SHP77 (cell line): Measurements from ENCODE around the gene BRI3BP.

Experiments
- DNase-seq, 2 experiments: peaks; one replicate each; lab custom pipeline; 2025; lab: John Stamatoyannopoulos, UW

BRI3BP gene, protein sequence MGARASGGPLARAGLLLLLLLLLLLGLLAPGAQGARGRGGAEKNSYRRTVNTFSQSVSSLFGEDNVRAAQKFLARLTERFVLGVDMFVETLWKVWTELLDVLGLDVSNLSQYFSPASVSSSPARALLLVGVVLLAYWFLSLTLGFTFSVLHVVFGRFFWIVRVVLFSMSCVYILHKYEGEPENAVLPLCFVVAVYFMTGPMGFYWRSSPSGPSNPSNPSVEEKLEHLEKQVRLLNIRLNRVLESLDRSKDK

DNA sequence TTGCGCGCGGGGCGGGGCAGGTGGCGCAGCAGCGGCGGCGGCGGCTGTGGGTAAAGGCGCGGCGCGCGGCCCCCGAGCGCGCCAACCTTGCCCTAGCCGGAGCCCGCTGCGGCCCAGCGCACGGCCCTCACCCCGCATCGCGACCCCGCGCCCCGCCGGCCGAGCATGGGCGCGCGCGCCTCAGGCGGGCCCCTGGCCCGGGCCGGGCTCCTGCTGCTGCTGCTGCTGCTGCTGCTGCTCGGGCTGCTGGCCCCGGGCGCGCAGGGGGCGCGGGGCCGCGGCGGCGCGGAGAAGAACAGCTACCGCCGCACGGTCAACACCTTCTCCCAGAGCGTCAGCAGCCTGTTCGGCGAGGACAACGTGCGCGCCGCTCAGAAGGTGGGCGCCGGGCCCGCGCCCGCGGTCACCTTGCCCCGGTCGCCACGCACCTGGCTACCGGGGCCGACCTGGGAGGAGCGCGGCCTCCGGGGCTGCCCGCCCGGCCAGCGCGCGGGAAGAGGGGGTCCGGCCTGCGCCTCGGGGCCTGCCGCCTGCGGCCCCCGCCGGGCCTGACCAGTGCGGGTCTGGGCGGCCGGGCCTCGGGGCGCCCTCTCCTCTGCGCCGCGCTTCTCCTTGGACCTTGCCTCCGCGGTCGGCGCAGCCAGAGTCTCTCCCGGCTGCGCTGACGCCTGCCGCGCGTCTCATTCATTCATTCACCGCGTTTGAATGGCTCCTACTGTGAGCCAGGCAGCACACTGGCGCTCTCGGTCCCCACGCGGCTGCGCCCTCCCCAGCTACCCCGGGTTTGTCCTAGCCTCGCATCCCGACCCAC, at the start of gene BRI3BP:
Gene BRI3BP (plus strand): TSS at position 20 of the 811 bp plus-strand sequence. CDS start 146 bp downstream, at position 166.
- peak; percentile 37 to 74 for DNase-seq

DNA sequence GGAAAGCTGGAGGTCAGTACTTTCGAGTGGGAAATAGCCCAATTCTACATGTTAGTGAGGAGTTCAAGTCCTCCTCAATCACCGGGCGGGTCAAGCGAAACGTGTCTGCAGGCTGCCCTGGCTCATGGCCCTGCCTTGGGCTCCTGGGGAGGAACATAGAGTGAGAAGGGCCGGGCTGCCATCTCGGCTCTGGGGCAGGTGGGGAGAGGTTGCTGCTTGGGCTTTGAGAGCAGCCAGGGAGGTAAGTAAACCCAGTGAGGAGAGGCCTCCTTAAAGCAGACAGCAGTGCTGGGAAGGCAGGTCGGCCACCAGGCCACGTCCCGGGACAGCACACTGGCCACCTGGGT, 47.0 kb upstream of the BRI3BP start:
- DNase-seq: no peak

DNA sequence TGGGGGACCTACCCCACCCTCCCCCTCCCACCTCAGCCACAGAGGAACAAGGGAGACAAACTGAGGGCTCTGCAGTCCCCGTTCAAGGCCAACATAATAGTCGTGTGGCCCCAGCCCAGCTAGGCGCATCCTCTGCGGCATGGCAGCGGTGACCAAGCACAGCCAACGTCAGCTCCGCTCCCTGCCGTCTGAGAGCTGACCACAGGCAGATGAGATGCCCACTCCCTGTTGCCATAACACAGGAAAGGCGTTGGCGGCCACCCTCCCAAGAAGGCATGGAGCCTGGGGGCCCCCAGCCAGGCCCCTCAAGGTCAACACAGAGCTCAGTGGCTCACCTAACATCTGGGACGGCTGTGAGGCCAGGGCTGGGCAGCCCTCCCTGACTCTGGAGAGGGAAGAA, 46.4 kb upstream of the BRI3BP start:
- DNase-seq: no peak

DNA sequence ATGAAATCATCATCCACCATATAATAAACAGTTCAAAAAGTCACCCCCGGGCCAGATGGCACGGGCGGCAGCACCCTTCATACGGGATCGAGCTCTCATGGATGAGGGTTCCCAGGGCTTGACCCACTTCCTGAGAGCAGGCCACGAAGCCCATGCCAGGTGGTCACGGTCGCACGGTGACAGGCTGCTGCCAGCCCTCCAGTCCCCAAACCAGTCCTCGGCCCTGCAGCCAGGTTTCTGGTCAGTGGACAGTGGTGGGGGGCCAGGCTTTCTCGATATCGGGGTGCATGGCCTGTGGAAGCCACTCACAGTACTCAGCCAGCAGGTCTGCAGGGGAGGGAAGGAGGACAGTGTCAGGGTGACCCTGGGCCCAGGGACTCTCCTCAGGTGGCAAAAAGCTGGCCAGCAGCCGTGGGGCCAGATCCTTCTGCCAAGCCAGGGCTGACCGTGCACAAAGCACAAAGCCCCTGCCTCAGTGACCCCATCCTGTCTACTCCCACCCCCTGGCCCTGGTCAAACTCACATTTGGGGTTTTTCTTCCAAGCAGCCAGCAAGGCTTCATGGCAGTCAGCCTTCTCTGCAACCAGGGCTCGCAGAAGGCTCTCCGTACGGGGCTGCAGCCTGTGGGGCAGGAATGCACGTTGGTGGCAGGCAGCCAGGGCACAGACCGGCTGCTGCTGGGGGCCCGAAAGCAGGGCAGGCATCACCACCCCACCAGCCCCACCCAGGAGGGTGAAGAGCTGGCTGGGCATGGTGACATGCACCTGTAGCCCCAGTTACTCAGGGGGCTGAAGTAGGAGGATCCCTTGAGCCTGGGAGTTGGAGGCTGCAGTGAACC, 45.7 kb upstream of the BRI3BP start:
- DNase-seq: no peak

DNA sequence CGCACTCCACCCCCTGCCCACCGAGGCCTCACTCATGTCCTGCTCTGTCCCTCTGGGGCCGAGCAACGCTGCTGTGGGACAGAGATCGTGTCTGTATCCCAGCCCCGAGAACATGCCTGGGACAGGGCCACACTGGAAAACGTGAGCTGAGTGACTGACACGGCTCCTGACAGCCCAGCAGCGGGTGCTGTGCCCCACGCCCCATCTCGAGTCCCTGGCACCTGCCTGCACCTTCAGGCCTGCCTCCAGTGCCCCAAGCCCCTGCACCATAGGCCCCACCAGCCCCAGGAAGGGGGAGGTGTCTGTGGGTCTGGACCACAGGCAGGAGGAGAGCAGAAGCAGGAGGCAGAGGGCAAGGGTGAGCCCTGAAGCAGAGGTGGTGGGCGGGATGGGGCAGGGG, 44.4 kb upstream of the BRI3BP start:
- DNase-seq: no peak

DNA sequence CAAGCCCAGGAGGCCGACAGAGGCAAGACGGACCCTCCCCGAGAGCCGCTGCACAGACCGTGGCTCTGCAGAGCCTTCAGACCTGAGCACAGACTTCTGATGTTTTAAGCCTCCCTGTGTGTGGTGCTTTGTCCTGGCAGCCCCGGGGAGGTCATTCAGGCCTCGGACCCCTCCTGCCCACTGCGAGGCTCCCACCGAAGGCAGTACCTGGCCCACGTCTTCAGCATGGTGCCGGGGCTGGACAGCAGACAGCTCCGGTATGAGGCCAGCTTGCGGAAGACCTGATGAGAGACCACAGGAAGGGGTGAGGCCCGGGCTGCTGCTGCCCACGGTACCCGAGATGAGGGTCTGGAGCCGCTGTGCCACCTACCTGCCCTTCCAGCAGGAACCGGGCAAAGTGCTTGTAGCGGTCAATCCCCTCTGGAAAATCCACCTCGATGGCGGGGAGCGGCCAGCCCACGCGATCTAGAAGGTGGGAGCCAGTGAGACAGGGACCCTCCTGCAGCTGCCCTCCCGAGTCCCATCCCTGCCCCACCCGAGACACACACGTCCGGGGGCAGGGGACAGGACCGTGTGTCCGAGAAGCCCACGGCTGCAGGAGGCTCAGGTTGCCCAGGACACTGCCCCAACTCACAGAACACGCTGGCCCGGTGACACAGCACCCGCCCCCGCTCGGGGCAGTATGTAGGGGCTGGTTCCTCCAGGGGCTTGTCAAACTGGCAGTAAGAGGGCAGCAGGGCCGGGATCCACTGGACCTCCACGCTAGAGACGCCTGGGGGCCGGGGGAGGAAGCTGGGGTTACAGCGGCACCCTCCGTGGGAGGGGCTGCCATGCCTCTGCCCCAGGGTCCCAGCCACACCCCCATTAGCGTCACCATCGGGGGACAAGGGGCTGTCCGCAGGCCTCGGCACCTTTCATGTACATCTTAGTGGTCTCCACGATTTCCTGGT, 43.4 kb upstream of the BRI3BP start:
- DNase-seq: no peak

DNA sequence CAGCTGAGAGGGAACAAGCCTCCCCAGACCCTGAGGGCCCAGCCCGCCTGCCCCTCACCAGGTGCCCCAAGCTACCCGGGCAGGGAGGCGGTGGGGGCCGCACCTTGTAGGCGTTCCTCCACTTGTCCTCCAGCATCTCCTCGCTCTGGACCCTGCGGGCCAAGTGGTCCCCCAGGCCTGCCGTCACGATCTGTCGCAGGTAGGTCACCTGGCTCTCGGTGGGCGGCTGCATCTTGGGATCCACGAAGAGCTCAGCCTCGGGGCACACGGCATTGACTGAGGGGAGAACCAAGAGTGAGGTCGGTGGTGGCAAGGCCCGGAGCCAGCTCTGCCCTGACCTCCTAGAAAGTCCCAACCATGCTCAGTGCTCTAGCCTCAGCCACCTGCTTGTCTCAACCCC, 41.1 kb upstream of the BRI3BP start:
- no peak for DNase-seq

DNA sequence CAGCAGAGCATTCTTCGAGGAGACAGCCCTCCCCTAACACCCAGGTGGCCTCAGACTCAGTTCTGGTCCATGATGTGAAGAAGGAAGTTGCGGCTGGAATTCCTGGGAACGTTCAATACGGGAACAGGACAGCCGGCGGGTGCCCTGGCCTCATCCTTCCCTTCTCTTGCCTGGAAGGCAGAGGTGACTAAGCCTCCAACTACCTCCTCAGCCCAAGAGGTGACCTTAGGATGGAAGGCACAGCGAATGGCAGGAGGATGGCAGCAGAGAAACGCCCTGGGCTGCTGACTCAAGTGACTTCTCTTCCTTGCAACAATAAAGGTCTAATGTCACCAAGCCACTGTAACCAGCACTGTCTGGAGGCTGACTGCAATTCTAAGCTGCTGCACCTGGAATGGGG, 40.6 kb upstream of the BRI3BP start:
- DNase-seq: no peak

DNA sequence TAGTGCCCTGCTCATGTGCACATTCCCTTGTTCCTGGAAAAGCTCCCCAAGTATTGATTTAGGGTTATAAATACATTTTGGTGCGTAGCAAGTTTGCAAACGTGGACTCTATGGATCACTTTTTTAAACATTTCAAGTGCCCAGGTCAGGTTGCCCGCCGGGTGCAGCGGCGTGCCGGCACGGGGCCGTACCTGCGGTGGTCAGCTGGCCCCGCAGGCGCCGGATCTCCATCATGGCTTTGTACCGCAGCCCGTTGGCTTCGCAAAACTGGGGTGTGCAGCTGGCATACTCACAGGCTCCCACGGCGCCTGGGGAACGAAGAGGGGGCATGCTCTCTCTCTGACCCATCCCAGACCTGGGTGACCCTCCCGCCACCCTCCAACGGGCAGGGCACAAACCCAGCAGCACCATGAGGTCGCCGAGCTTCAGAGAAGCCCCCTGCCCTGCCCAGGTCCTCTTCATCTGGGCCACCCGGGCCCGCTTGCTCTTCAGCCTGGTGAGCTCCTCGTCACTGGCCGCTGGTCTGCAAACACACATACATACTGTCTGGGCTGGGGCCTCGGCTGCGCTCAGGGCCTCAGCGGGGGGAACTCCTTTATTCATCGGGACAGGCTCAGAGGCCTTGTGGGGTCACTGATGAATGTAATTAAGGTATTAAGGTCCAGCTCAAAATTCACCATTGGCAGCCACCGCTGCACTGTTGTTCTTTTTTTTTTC, 39.6 kb upstream of the BRI3BP start:
- DNase-seq: no peak

DNA sequence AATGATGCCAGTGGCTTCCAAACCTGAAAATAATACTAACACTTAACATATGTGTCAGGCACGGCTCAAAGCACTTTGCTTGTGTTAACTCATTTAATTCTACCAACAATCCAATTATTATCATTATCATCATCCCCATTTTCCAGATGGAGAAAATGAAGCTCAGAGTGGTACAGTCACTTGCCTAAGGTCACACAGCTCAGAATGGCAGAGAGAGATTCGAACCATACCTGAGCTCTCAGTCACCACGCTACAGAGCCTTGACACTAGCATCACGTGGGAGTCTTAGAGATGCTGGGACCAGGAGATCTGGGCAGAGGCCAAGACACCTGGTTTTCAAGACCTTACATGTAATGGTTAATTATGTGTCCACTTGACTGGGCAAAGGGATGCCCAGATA, 38.7 kb upstream of the BRI3BP start:
- no peak for DNase-seq

DNA sequence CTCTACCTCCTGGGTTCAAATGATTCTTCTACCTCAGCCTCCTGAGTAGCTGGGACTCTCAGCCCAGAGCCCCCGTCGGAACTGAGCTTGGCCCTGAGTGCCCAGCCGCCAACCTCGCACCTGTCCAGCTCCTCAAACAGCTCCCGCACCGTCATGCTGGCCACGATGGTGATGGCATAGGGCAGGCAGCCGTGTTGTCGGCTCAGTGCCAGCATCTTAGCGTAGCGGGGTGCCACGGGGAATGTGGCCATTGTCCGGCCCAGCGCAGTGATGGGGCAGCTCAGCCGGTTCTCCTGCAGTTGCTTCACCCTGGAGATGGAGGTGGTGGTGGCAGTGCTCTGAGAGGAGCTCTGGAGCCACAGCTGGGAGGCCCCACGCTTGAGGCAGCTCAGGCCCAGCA, 36.9 kb upstream of the BRI3BP start:
- no peak for DNase-seq

DNA sequence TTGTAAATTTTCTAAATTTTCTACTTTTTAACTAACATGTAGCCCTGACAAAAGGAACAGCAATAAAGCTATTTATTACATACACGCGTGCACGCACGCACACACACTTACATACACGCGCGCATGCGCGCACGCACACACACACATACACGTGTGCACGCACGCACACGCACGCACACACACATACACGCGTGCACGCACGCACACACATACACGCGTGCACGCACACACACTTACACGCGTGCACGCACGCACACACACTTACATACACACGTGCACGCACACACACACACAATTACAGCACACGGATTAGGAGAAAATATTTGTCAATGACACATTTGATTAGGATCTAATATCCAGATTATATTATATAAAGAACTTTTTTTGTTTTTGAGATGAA, 32.4 kb upstream of the BRI3BP start:
- no peak for DNase-seq

DNA sequence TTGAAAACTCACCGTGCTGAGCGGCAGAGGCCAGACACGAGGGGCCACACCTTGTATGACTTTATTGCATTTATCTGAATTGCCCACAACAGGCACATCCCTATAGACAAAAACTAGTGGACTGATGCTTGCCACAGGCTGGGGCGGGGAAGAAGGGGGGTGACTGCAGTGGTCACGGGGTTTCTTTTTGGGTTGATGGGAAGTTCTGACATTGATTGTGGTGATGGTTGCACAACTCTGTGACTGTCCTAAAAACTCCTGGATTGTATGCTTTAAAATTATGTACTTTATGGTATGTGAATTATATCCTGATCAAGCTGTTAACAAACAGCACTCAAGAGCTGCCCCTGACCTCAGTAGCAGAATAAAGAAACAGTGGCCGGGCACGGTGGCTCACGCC, 30.2 kb upstream of the BRI3BP start:
- no peak for DNase-seq

DNA sequence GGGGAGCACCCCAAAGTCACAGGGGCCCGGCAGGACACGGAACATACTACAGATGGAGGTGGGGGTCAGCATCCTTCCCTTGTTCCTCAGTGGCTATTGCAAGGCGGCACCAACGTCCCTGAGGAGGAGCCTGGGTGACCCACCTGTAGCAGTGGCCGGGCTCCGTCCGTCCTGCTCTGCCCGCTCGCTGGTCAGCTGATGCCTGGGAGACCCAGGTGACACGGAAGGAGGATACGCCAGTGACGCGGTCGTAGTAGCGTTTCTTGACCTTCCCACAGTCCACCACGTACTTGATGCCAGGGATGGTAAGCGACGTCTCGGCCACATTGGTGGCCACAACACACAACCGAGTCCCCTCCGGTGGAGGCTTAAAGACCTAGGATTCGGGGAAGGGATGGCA, 29.2 kb upstream of the BRI3BP start:
- DNase-seq: no peak

DNA sequence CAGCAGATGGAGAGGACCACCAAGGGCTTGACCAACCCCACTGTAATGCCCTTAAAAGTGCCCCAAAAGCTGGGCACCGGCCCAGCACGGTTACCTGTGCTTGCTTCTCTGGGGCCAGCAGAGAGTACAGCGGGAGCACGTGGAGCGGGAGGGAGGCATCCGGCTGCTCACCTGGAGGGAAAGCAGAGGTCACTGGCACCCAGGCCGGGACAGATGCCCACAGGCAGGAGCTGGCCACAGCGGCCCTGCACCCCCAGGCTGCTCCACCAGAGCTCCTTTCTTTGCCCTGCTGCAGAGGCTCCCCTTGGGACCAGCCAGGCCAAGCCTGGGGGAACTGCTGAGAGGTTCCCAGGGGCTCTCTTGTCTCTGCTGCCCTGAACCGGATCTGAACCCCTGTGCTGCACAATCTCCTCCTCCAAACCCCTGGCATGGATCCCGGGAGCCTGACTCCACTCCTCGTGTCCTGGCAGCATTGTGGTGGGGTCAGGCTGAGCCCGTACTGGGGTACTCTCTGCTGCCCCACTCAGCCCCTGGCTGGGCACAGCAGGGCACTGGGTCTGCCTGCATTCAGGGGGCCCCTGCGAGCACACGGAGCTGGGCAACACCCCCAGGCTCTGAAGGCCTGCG, 28.5 kb upstream of the BRI3BP start:
- no peak for DNase-seq

DNA sequence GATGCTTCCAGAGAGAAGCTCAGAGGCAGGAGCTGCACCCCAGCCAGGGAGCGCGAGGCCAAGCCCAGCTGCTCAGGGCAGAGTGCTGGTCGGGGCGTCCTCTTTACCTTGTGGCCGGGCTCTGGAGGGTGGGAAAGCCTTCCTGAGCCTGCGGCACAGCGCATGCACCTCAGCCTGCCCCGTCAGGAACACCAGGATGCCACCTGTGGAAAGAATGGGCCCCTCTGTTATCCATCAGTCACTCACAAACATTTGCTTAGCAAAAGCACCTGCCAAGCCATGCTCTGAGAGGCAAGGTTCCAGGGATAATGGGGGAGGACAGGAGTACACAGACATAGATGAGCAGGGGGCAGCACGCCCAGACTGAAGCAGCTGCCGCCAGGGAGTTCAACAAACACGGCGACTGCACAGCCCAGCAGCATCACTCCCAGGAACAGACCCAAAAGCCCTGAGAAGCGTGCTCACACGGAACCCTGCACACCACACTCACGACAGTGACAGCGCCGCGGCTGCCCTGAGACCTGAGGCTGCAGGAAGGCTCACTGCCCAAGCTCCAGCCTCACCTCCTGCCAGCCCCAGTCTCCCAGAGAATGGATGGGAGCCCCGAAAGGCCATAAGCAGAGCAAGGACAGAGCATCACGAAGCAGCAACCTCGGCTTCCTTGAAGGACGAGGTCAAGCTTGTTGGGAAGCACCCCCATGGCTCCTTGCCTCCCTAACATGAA, 26.3 kb upstream of the BRI3BP start:
- peak; percentile 29 to 34 for DNase-seq

DNA sequence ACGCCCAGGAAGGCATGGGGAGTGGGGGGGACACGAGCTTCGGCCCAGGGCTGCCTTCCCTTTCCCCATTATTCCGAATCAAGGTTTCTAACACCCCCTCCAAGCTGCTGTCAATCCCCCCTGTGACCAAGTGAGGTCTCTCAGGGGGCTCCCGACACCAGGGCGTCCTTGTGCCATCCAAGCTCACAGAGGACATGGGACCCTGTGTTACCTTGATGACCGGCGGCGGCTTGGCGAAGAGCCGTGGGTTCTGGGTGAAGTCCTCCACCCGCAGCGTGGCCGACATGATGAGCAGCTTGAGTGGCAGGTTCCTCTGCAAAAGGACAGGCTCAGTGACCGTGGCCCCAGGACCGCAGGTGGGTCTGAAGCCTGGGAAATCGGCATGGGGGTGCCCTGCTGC, 24.8 kb upstream of the BRI3BP start:
- no peak for DNase-seq

DNA sequence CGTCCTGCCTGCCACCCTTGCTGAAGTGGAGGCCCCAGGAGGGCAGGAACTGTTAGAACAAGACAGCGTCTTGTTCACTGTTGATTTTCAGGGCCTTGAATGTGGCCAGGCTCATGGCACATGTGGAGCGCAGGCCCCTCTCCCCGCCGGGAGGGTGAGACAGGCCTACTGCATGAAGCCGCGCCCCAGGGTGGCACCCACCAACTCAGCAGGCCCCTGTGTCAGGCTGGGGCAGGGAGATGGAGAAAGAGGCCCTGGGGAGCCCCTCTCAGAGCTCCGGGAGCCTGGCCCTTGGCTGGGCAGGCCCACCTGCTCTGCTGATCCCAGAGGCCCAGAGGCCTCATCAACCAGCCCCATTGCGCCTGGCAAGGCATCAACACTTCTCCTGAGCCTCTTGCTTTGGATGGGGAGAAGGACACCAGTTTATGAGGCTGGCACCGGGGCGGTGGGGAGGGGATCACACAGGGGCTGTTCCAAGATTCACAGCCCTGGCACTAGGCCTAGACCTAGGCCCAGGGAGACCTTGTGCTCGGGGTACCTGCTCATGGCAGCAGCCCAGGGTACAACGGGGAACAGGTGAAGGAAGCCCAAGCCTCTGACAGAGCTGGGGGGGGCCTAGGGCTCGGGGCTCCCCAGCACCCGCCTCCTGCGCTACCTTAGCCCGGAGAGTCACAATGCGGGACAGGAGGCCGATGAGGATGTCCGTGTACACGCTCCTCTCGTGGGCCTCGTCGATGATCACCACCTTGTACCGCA, 22.6 kb upstream of the BRI3BP start:
- DNase-seq: no peak

DNA sequence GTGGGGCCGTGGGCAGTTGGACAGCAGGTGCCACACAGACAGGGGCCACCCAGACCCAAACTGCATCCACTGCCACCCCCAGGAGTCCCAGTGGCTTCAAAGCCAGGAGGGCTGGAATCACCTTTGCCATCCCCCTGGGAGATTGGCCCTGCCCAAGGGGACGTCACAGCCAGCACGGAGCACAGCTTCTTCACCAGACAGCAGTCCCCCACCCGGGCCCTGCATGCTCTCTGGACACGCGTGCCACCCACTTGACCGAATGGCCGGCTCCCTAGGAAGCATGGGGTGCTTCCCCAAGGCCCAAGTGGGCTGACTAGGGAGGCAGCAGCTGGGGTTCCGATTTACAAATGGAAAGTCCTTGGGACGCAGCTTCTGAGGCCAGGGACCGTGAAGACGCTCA, 21.8 kb upstream of the BRI3BP start:
- DNase-seq: no peak
